Mesendoderm (in vitro differentiated cells): ENCODE data around the gene XRCC1.

Experiments used
- DNase-seq: peaks from one replicate; pipeline ENCODE4 v3.0.0; 2013
- H2AK5ac ChIP-seq: 2 replicates; pipeline ENCODE4 v1.6.1; 2013; ENCODE audit warnings: low read length, inconsistent platforms
- H2BK120ac ChIP-seq: 2 replicates; pipeline ENCODE4 v1.6.1; 2013; ENCODE audit warnings: low read depth, mild to moderate bottlenecking, low read length, moderate library complexity, mixed read lengths
- H2BK15ac ChIP-seq: replicated peaks from 2 replicates; pipeline ENCODE4 v1.6.1; 2013; ENCODE audit warnings: low read depth, mild to moderate bottlenecking, moderate library complexity
- H2BK5ac ChIP-seq: 2 replicates; pipeline ENCODE4 v1.6.1; 2013; ENCODE audit warnings: low read length, inconsistent platforms
- H3K18ac ChIP-seq: 2 replicates; pipeline ENCODE4 v1.6.1; 2013; ENCODE audit warnings: mild to moderate bottlenecking, low read length, mixed read lengths
- H3K23ac ChIP-seq: one replicate; pipeline ENCODE4 v1.6.1; 2013; ENCODE audit warnings: low read length
- H3K27ac ChIP-seq: 2 replicates; pipeline ENCODE4 v1.5.1; 2013; ENCODE audit warnings: low read depth, mild to moderate bottlenecking, inconsistent platforms, low read length, moderate library complexity
- H3K27me3 ChIP-seq: 2 replicates; pipeline ENCODE4 v1.6.1; 2013; ENCODE audit warnings: low read length, control low read depth, mild to moderate bottlenecking, inconsistent platforms; ENCODE audit not compliant: insufficient read depth, poor library complexity
- H3K36me3 ChIP-seq: 2 replicates; pipeline ENCODE4 v1.6.1; 2013; ENCODE audit warnings: low read length, inconsistent platforms; ENCODE audit not compliant: control insufficient read depth, insufficient read depth
- H3K4ac ChIP-seq: one replicate; pipeline ENCODE4 v1.6.1; 2013; ENCODE audit warnings: low read depth, mild to moderate bottlenecking, low read length, moderate library complexity
- H3K4me1 ChIP-seq: 2 replicates; pipeline ENCODE4 v1.6.1; 2013; ENCODE audit warnings: low read depth, low read length, inconsistent platforms; ENCODE audit not compliant: control insufficient read depth
- H3K4me2 ChIP-seq: 2 replicates; pipeline ENCODE4 v1.6.1; 2013; ENCODE audit warnings: low read length
- H3K4me3 ChIP-seq: 2 replicates; pipeline ENCODE4 v1.5.1; 2013; ENCODE audit warnings: mild to moderate bottlenecking, low read length
- H3K56ac ChIP-seq: one replicate; pipeline ENCODE4 v1.6.1; 2013; ENCODE audit warnings: low read length
- H3K79me1 ChIP-seq: 2 replicates; pipeline ENCODE4 v1.6.1; 2013; ENCODE audit warnings: low read length, inconsistent platforms
- H3K79me2 ChIP-seq: 2 replicates; pipeline ENCODE4 v1.6.1; 2013; ENCODE audit warnings: mild to moderate bottlenecking, low read length; ENCODE audit not compliant: control insufficient read depth, insufficient read depth
- H3K9ac ChIP-seq: 2 replicates; pipeline ENCODE4 v1.6.1; 2013; ENCODE audit warnings: low read length, inconsistent platforms
- H4K5ac ChIP-seq: one replicate; pipeline ENCODE4 v1.6.1; 2013; ENCODE audit warnings: low read length
- H4K8ac ChIP-seq: one replicate; pipeline ENCODE4 v1.6.1; 2013; ENCODE audit warnings: low read depth, mild to moderate bottlenecking, control low read depth, low read length, moderate library complexity
- WGBS: extraction: QIAGEN DNeasy Blood & Tissue Kit; methylation state at CpG from one replicate; pipeline ENCODE4 v1.1.7; 2013; ENCODE audit warnings: low lambda C conversion rate, missing lambda C conversion rate; ENCODE audit not compliant: insufficient coverage; ENCODE audit errors: extremely low coverage; 5-methylcytosine and 5-hydroxymethylcytosine counted together

Gene XRCC1

DNA sequence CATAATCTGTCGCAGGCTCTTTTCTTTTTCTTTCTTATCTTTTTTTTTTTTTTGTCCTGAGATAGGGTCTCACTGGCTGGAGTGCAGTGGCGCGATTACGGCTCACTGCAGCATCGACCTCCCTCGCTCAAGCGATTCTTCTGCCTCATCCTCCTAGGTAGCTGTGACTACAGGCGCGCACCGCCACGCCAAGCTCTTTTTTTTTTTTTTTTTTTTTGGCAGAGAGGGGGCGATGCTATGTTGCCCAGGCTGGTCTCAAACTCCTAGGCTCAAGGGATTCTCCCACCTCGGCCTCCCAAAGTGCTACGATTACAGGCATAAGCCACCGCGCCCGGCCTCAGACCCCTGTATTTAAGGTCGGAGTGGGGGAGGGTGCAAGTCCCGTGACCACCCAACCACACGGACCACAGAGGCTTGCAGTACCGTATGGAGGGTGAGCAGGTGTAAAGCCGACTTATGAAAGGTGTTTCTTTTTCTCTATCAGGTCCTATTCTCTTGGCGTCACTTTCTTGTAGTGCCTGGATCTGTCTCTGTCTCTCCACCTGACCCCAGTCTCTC lies 72.8 kb downstream of the XRCC1 start:
- WGBS = no CpG with 5 or more reads among the region's 23 CpGs
- Histone ChIP-seq H3K4ac (no peak overlapping the region), H3K4me3 (no peak overlapping the region)

DNA sequence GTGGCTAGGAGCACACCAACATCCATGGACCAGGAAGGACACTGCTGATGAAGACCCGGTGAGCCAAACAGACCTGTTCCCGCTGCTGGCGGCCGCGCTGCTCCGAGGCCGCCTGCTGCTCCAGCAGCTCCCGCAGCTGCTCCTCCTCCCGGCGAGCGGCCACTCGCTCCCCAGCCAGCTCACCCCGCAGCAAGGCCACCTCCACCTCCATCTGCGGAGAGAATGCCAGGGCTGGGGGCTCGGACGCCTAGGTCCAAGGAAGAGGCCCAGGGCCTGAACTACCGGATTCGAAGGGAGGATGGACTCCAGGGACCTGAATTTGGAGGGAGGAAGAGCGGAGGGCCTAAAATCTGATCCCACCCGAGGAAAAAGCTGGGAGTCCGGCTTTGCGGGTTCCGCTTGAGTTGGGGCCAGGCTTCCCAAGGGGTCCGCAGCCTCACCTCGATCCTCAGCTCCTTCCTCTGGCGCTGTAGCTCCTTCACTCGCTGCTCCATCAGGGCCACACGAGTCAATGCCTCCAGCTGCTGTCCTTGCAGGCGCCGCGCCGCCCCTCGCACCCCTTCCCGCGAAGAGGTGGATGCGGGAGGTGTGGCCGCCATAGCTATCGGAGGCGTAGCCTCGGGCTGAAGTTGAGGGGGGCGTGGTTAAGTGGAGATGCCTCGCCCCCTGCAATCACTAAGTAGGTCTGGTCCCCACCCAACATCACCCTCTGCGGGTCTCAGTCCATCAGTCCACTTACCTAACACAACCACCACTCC lies 73.5 kb downstream of the XRCC1 start:
- Histone ChIP-seq H3K27me3 (peaks cover 4% of the 10 kb centered on the region), H3K4me2 (peak overlapping the region; percentile 57), H3K79me1 (no peaks in the 10 kb centered on the region), H3K4me1 (peaks cover 2% of the 10 kb centered on the region), H2BK5ac (no peak overlapping the region), H3K56ac (peak overlapping the region; percentile 58), H3K27ac (no peak overlapping the region), H3K79me2 (no peaks in the 10 kb centered on the region), H2AK5ac (no peak overlapping the region), H3K18ac (no peak overlapping the region), H3K9ac (peak overlapping the region; percentile 47), H2BK15ac (no peak overlapping the region), H3K23ac (no peak overlapping the region), H3K36me3 (no peaks in the 10 kb centered on the region), H3K4ac (no peak overlapping the region), H4K5ac (no peak overlapping the region), H4K8ac (no peak overlapping the region), H3K4me3 (peak overlapping the region; percentile 4), H2BK120ac (no peak overlapping the region)
- DNase-seq = peak; percentile 73
- WGBS = no CpG with 5 or more reads among the region's 43 CpGs

More for the DNA sequence above, 72.8 kb downstream of the XRCC1 start:
- Histone ChIP-seq H2BK120ac (no peak overlapping the region), H2BK5ac (no peak overlapping the region), H3K18ac (no peak overlapping the region), H3K79me1 (no peaks in the 10 kb centered on the region), H3K56ac (no peak overlapping the region), H3K27me3 (peaks cover 4% of the 10 kb centered on the region), H3K23ac (no peak overlapping the region), H2AK5ac (no peak overlapping the region), H3K36me3 (no peaks in the 10 kb centered on the region), H3K9ac (no peak overlapping the region), H3K4me2 (no peak overlapping the region), H2BK15ac (no peak overlapping the region), H3K4me1 (peaks cover 2% of the 10 kb centered on the region), H3K79me2 (no peaks in the 10 kb centered on the region), H4K8ac (no peak overlapping the region), H3K27ac (no peak overlapping the region), H4K5ac (no peak overlapping the region)
- DNase-seq = no peak

- H3K79me2 ChIP-seq = no peaks in the 10 kb centered on the region
- no peak overlapping the region for H2BK120ac ChIP-seq
- no peak overlapping the region for H3K23ac ChIP-seq
- H2BK5ac ChIP-seq = no peak overlapping the region
- no peak overlapping the region for H3K9ac ChIP-seq
- H2AK5ac ChIP-seq = no peak overlapping the region
- H3K79me1 ChIP-seq = no peaks in the 10 kb centered on the region
- H2BK15ac ChIP-seq = no peak overlapping the region
- H3K36me3 ChIP-seq = no peaks in the 10 kb centered on the region
- H4K8ac ChIP-seq = no peak overlapping the region
- H3K4me3 ChIP-seq = no peak overlapping the region
- H3K4ac ChIP-seq = no peak overlapping the region
- no peak overlapping the region for H3K4me2 ChIP-seq
- H3K27ac ChIP-seq = no peak overlapping the region
- no peak for DNase-seq
- no peak overlapping the region for H3K18ac ChIP-seq
- no peak overlapping the region for H3K56ac ChIP-seq
- H4K5ac ChIP-seq = no peak overlapping the region
- H3K27me3 ChIP-seq = peaks cover 4% of the 10 kb centered on the region
- no CpG with 5 or more reads among the region's 3 CpGs for WGBS
- H3K4me1 ChIP-seq = peaks cover 2% of the 10 kb centered on the region
Observed at GRCh38 chr19:43499042-43499441, 76.3 kb downstream of the XRCC1 start.

- 100% methylated on average over 1 of the region's 5 CpGs for WGBS
- DNase-seq = no peak
- no peak overlapping the region for H4K8ac ChIP-seq
Observed at GRCh38 chr19:43498233-43498842, 77.0 kb downstream of the XRCC1 start.

GRCh38 chr19:43496960-43497359 lies 78.4 kb downstream of the XRCC1 start:
- Histone ChIP-seq H3K18ac (no peak overlapping the region), H3K4ac (no peak overlapping the region), H4K5ac (no peak overlapping the region), H4K8ac (no peak overlapping the region), H3K56ac (no peak overlapping the region), H3K4me1 (peaks cover 2% of the 10 kb centered on the region), H3K36me3 (no peaks in the 10 kb centered on the region), H2AK5ac (no peak overlapping the region), H3K4me2 (no peak overlapping the region), H3K23ac (no peak overlapping the region), H2BK5ac (no peak overlapping the region), H3K27me3 (no peaks in the 10 kb centered on the region), H3K79me2 (no peaks in the 10 kb centered on the region), H2BK15ac (no peak overlapping the region), H3K27ac (no peak overlapping the region), H3K4me3 (no peak overlapping the region), H3K9ac (no peak overlapping the region), H3K79me1 (no peaks in the 10 kb centered on the region), H2BK120ac (no peak overlapping the region)
- no peak for DNase-seq
- no CpG with 5 or more reads among the region's 7 CpGs for WGBS

More at GRCh38 chr19:43498233-43498842, 77.0 kb downstream of the XRCC1 start:
- Histone ChIP-seq H3K4me1 (peaks cover 2% of the 10 kb centered on the region), H3K27me3 (peaks cover 4% of the 10 kb centered on the region), H3K36me3 (no peaks in the 10 kb centered on the region), H3K4me2 (no peak overlapping the region), H3K4ac (no peak overlapping the region), H3K18ac (no peak overlapping the region), H2BK120ac (no peak overlapping the region), H3K23ac (no peak overlapping the region), H3K56ac (no peak overlapping the region), H3K9ac (no peak overlapping the region), H2BK5ac (no peak overlapping the region), H3K79me1 (no peaks in the 10 kb centered on the region), H3K79me2 (no peaks in the 10 kb centered on the region), H3K27ac (no peak overlapping the region), H4K5ac (no peak overlapping the region), H2AK5ac (no peak overlapping the region), H3K4me3 (no peak overlapping the region), H2BK15ac (no peak overlapping the region)
